Esophagus squamous epithelium (tissue), 4 donors: ENCODE measurements around the gene RBFOX1.

ENCODE experiments used
- CTCF ChIP-seq, 6 experiments: fragments of 450-650 bp in 4 of 6; fragments of 200-600 bp in 2 of 6; sonication (generic) in 2 of 6; IDR thresholded peaks; one replicate each; pipeline ENCODE4 v1.5.1; 2016 to 2019; ENCODE audit warnings: antibody characterized with exemption in 6 of 6, mild to moderate bottlenecking in 4 of 6, moderate library complexity in 4 of 6
- POLR2A ChIP-seq, 4 donors: fragments of 450-650 bp; IDR thresholded peaks; one replicate each; pipeline ENCODE4 v1.6.1; 2017; ENCODE audit warnings: antibody characterized with exemption in 4 of 4, mild to moderate bottlenecking in 4 of 4, moderate library complexity in 3 of 4

DNA sequence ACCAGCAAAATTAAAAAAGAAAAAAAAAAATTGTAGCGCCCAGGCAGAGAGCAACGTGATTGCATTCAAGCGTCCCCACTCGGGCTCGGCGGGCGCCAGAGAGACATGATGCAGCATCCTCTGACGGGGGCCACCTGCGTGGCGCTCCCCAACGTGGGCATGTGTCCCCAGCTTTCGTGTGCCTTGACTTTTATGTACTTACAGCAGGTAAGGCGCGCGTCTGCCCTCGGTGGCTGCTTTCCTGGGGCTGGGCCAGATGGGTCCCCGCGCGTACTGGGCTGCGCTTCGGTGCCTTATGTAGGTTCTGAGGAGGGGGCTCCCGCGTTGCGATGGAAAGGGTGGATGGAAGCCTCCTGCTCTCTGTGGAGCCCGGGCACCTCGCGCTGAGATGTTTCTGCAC, 28.4 kb upstream of the RBFOX1 start:
- TF ChIP-seq CTCF (IDR thresholded peaks at IDR 0.05): no peak
- no peak for TF ChIP-seq POLR2A (IDR thresholded peaks at IDR 0.05)
